NT2/D1 (cell line): ENCODE results near the gene INO80.

Experiments used
- DNase-seq: peaks from one replicate; pipeline ENCODE4 v3.0.0-alpha.2; 2011; ENCODE audit warnings: low read depth, low spot score
- H3K27me3 ChIP-seq: 2 replicates; pipeline ENCODE4 v1.6.0; 2011; ENCODE audit warnings: mild to moderate bottlenecking; ENCODE audit not compliant: insufficient read length, insufficient read depth
- H3K36me3 ChIP-seq: 2 replicates; pipeline ENCODE4 v1.6.1; 2011; ENCODE audit warnings: mild to moderate bottlenecking, low read length, mixed read lengths; ENCODE audit not compliant: insufficient read depth, insufficient read length
- H3K4me1 ChIP-seq: 2 replicates; pipeline ENCODE4 v1.5.1; 2011; ENCODE audit not compliant: insufficient read depth, insufficient read length
- H3K4me3 ChIP-seq: 2 replicates; pipeline ENCODE4 v1.5.1; 2011; ENCODE audit warnings: low read depth; ENCODE audit not compliant: insufficient read length
- H3K9ac ChIP-seq: 2 replicates; pipeline ENCODE4 v1.6.0; 2011; ENCODE audit warnings: low read depth; ENCODE audit not compliant: insufficient read length
- H3K9me3 ChIP-seq: 2 replicates; pipeline ENCODE4 v1.5.1; 2011; ENCODE audit warnings: mild to moderate bottlenecking, low read length; ENCODE audit not compliant: insufficient read depth
- SUZ12 ChIP-seq: IDR thresholded peaks from 2 replicates; pipeline ENCODE4 v1.6.1; 2011; ENCODE audit not compliant: insufficient read length, insufficient read depth; ENCODE audit errors: extremely low read depth
- YY1 ChIP-seq: IDR thresholded peaks from 2 replicates; pipeline ENCODE4 v1.6.1; 2011; ENCODE audit not compliant: insufficient read length, insufficient read depth
- ZNF274 ChIP-seq: IDR thresholded peaks from 2 replicates; pipeline ENCODE4 v1.6.1; 2011; ENCODE audit warnings: mild to moderate bottlenecking, low read depth, low read length

The INO80 gene

GRCh38 chr15:40999190-40999589 lies 116.9 kb downstream of the INO80 start:
- Histone ChIP-seq H3K9ac (no peak overlapping the region), H3K4me1 (no peaks in the 10 kb centered on the region), H3K9me3 (no peaks in the 10 kb centered on the region), H3K36me3 (peaks cover 51% of the 10 kb centered on the region), H3K27me3 (no peaks in the 10 kb centered on the region), H3K4me3 (no peak overlapping the region)
- TF ChIP-seq SUZ12: no peak
- TF ChIP-seq YY1: no peak
- TF ChIP-seq ZNF274: no peak
- DNase-seq: no peak

- DNase-seq: no peak
- Histone ChIP-seq H3K4me3 (no peak overlapping the region), H3K36me3 (peaks cover 47% of the 10 kb centered on the region), H3K9ac (no peak overlapping the region), H3K27me3 (no peaks in the 10 kb centered on the region), H3K4me1 (no peaks in the 10 kb centered on the region), H3K9me3 (no peaks in the 10 kb centered on the region)
- TF ChIP-seq YY1: no peak
Measured at GRCh38 chr15:40995656-40996055, 120.4 kb downstream of the INO80 start.

- no peak overlapping the region for H3K9ac ChIP-seq
Measured at GRCh38 chr15:40992825-40993224, 123.3 kb downstream of the INO80 start.

GRCh38 chr15:40992241-40992741 lies 123.8 kb downstream of the INO80 start:
- Histone ChIP-seq H3K9me3 (no peaks in the 10 kb centered on the region), H3K4me3 (no peak overlapping the region), H3K36me3 (peaks cover 55% of the 10 kb centered on the region), H3K4me1 (no peaks in the 10 kb centered on the region), H3K27me3 (no peaks in the 10 kb centered on the region), H3K9ac (no peak overlapping the region)
- TF ChIP-seq ZNF274: no peak
- no peak for TF ChIP-seq YY1
- TF ChIP-seq SUZ12: no peak
- DNase-seq: no peak

More at GRCh38 chr15:40992825-40993224, 123.3 kb downstream of the INO80 start:
- no peaks in the 10 kb centered on the region for H3K9me3 ChIP-seq
- peaks cover 53% of the 10 kb centered on the region for H3K36me3 ChIP-seq
- no peaks in the 10 kb centered on the region for H3K4me1 ChIP-seq
- DNase-seq: no peak
- H3K27me3 ChIP-seq: no peaks in the 10 kb centered on the region
- H3K4me3 ChIP-seq: no peak overlapping the region
- TF ChIP-seq YY1: no peak
- no peak for TF ChIP-seq ZNF274

- no peak for DNase-seq
- Histone ChIP-seq H3K27me3 (no peaks in the 10 kb centered on the region), H3K36me3 (peaks cover 58% of the 10 kb centered on the region), H3K4me3 (no peak overlapping the region), H3K9me3 (no peaks in the 10 kb centered on the region), H3K9ac (no peak overlapping the region), H3K4me1 (no peaks in the 10 kb centered on the region)
- TF ChIP-seq ZNF274: no peak
- no peak for TF ChIP-seq YY1
- no peak for TF ChIP-seq SUZ12
Measured at GRCh38 chr15:40991355-40991754, 124.7 kb downstream of the INO80 start.

- TF ChIP-seq YY1: no peak
- no peak for TF ChIP-seq ZNF274
- TF ChIP-seq SUZ12: no peak
- no peaks in the 10 kb centered on the region for H3K4me1 ChIP-seq
- no peaks in the 10 kb centered on the region for H3K27me3 ChIP-seq
- no peaks in the 10 kb centered on the region for H3K9me3 ChIP-seq
- DNase-seq: no peak
- no peak overlapping the region for H3K4me3 ChIP-seq
- H3K9ac ChIP-seq: no peak overlapping the region
- H3K36me3 ChIP-seq: peaks cover 59% of the 10 kb centered on the region
Measured at GRCh38 chr15:40990789-40991188, 125.3 kb downstream of the INO80 start.

- Histone ChIP-seq H3K9me3 (no peaks in the 10 kb centered on the region), H3K27me3 (no peaks in the 10 kb centered on the region), H3K36me3 (peaks cover 60% of the 10 kb centered on the region), H3K9ac (no peak overlapping the region), H3K4me1 (no peaks in the 10 kb centered on the region), H3K4me3 (no peak overlapping the region)
- no peak for DNase-seq
- TF ChIP-seq ZNF274 (no peak), YY1 (no peak), SUZ12 (no peak)
Measured at GRCh38 chr15:40990080-40990479, 126.0 kb downstream of the INO80 start.

GRCh38 chr15:40988156-40988555 lies 127.9 kb downstream of the INO80 start:
- H3K9me3 ChIP-seq: no peaks in the 10 kb centered on the region
- DNase-seq: no peak
- peaks cover 66% of the 10 kb centered on the region for H3K36me3 ChIP-seq
- no peak overlapping the region for H3K4me3 ChIP-seq
- H3K9ac ChIP-seq: no peak overlapping the region
- H3K27me3 ChIP-seq: no peaks in the 10 kb centered on the region
- no peaks in the 10 kb centered on the region for H3K4me1 ChIP-seq
- TF ChIP-seq ZNF274 (no peak), YY1 (no peak), SUZ12 (no peak)
